ENCODE measurements around the gene PGS1. TPM values are rescaled to one million over a fixed set of nuclear protein-coding genes. Genes with fewer than 3 reads are reported as not detected.

PGS1 gene
- total RNA-seq, 1 donor: 40.2 TPM

DNA sequence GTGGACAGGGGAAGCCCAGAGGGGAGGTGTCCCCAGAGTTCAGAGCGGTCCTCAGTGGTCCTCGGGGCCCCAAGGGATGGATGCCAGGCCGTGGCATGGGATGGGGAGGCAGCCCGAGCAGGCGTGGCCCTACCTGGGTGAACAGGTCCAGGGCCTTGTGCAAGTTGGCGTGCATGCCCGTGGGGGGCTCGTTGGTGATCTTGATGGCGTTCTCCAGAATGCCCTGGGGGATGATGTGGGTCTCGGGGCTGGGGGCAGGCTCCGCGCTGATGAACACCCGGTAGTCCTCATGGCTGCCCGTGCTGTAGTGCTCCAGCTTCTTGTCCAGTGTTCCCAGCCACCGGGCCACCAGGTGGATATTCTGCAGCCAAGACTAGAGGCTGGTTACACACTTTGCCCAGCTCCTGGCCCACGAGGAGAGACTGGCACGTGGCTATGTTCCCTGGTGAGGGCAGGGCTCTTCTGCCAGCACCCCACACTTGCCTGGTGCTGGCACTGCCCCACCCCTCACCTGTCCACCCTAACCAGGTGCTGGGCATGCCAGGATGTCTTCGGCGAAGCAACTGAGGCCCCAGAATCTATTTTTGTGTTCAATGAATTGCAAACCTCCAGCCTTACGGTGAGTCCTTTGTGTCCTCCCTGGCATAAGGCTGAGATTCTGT is 59.2 kb downstream of the PGS1 start:
- TF ChIP-seq, protein P1, sequence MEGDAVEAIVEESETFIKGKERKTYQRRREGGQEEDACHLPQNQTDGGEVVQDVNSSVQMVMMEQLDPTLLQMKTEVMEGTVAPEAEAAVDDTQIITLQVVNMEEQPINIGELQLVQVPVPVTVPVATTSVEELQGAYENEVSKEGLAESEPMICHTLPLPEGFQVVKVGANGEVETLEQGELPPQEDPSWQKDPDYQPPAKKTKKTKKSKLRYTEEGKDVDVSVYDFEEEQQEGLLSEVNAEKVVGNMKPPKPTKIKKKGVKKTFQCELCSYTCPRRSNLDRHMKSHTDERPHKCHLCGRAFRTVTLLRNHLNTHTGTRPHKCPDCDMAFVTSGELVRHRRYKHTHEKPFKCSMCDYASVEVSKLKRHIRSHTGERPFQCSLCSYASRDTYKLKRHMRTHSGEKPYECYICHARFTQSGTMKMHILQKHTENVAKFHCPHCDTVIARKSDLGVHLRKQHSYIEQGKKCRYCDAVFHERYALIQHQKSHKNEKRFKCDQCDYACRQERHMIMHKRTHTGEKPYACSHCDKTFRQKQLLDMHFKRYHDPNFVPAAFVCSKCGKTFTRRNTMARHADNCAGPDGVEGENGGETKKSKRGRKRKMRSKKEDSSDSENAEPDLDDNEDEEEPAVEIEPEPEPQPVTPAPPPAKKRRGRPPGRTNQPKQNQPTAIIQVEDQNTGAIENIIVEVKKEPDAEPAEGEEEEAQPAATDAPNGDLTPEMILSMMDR (IDR thresholded peaks at IDR 0.05; ENCODE audit: insufficient read depth, low read length): no peak
- no peak for DNase-seq (ENCODE audit: low read depth)
- H3K4me3 ChIP-seq (ENCODE audit: low read depth, low read length): no peak overlapping the region

DNA sequence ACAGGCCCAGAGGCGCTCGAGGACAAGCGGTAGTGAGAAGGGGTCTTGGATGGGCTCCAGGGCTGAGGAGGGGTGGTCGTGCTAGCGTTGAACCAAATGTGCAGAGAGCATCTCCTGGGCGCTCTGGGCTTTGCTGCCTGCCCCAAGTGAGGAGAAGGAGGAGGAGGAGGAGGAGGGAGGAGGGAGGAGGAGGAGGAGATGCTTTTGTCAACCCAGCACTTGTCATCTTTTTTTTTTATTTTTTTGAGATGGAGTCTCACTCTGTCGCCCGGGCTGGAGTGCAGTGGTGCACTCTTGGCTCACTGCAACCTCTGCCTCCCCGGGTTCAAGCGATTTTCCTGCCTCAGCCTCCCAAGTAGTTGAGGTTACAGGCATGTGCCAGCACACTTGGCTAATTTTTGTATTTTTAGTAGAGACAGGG is 59.8 kb downstream of the PGS1 start:
- H3K4me3 ChIP-seq (ENCODE audit: low read depth, low read length): no peak overlapping the region
- no peak for DNase-seq (ENCODE audit: low read depth)
- TF ChIP-seq, protein P1 (IDR thresholded peaks at IDR 0.05; ENCODE audit: insufficient read depth, low read length): no peak

DNA sequence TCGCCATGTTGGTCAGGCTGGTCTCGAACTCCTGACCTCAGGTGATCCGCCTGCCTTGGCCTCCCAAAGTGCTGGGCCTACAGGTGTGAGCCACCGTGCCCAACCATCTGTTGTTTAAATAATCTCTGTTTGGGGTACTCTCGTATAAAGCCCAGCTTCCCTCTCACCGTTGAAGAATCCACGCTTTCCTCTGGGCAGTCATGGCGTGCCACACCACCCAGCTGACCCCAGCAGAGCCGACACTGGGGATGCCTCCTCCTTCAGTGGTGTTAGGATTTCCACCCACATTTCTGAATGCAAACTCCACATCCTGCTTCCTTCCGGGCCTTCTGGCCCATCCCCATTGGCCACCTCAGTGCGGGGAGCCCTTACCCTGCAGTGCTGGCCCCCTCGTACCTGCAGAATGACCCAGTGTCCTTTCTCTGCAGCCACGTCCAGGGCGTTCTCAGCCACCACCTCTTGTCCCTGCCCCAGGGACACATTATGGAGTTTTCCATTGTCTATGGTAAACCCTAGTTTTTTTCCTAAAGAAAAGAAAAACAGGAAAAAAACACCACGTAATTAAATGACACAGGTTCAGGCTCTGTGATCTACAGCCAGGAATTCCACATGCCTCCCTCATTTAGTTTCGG is 60.4 kb downstream of the PGS1 start:
- TF ChIP-seq, protein P1 (IDR thresholded peaks at IDR 0.05; ENCODE audit: insufficient read depth, low read length): no peak
- no peak overlapping the region for H3K4me3 ChIP-seq (ENCODE audit: low read depth, low read length)
- DNase-seq (ENCODE audit: low read depth): no peak

DNA sequence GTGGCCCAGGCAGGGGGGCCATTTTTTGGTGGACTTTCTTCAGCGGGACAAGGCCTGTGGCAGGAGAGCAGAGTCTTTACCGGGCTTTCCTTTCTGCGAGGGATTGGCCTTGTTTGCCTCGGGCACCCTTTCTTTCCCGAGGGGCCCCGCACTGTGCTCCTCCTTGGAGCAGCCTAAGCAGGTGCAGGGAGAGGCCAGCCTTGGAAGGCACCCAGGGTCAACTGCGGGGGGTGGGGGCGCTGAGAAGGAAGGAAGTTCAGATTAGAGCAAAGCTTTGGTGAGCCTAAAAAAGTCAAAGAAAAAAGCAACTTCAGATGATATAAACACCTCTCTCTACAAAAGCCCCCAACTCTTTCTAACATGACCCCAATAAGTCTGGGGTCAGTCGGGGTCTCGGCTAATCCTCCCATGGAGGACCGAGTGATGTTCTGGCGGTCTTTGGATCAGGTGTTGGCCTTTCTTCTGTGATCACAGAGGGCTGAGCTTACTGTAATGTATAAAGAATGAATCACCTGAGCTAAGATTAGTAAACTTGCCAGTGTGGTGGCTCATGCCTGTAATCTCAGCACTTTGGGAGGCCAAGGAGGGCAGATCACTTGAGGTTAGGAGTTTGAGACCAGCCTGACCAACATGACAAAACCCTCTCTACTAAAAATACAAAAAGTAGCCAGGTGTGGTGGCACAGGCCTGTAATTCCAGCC is 63.0 kb downstream of the PGS1 start:
- no peak for DNase-seq (ENCODE audit: low read depth)
- TF ChIP-seq, protein P1 (IDR thresholded peaks at IDR 0.05; ENCODE audit: insufficient read depth, low read length): no peak
- H3K4me3 ChIP-seq (ENCODE audit: low read depth, low read length): no peak overlapping the region

DNA sequence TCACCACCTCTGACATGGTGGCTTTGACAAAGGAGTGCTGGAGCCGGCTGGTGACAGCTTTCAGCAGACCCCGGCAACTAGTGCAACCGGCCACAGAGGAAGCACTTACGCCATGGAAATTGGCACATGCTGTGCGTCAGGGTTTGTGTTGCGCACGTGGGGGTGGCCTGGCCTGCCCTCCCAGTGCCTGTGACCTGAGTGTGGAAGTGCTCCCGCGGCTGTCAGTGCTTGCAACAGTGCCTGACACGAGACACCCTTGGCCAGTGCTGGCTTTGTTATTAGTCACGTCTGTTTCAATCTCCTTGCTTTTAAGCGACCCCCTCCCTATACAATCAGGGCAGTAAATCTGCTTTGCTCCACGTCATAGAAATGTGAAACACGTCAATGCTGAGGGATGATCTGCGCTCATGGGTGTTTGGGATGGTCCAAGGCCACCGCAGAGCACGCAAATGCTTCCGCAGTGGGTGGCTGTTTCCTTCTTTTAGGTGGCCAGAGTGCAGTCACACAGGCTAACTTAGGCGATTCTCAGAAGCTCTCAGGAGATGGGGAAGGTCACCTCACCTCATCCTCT is 64.3 kb downstream of the PGS1 start:
- DNase-seq (ENCODE audit: low read depth): no peak
- TF ChIP-seq, protein P1 (IDR thresholded peaks at IDR 0.05; ENCODE audit: insufficient read depth, low read length): no peak
- H3K4me3 ChIP-seq (ENCODE audit: low read depth, low read length): no peak overlapping the region

DNA sequence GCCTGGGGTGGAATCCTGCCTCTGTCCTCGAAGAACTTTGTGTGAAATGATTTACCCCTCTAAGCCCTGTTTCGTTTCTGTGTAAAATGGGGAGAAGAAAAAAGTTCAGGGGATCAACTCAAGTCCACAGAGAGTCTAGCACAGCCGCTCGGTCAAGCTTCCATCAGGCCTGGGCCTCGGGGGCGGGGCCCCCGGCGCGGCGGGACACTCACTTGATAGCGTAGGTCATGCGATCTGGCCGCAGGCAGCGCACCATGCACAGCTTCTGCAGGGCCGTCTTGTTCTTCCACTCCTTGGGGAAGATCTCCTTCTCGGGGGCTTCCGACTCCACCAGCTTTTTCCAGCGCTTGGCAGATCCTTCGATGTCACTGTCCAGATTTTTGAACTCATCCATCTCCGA is 65.9 kb downstream of the PGS1 start:
- no peak overlapping the region for H3K4me3 ChIP-seq (ENCODE audit: low read depth, low read length)
- TF ChIP-seq, protein P1 (IDR thresholded peaks at IDR 0.05; ENCODE audit: insufficient read depth, low read length): no peak

More for the DNA sequence above, 65.9 kb downstream of the PGS1 start:
- DNase-seq (ENCODE audit: low read depth): no peak

Data from fibroblast of the aortic adventitia (primary cell).